Testis (tissue), 2 donors: ENCODE data around the gene ISLR.

ENCODE experiments used
- POLR2A ChIP-seq: fragments of 450-650 bp; IDR thresholded peaks from one replicate; pipeline ENCODE4 v1.6.1; 2017; ENCODE audit warnings: antibody characterized with exemption, mild to moderate bottlenecking, moderate library complexity
- TF ChIP-seq, protein P1 (sequence below), 3 experiments: fragments of 450-650 bp in 2 of 3; fragments of 200-600 bp in 1 of 3; sonication (generic) in 1 of 3; IDR thresholded peaks; one replicate each; pipeline ENCODE4 v1.5.1; 2016 to 2019; ENCODE audit warnings: antibody characterized with exemption in 3 of 3, mild to moderate bottlenecking in 2 of 3, moderate library complexity in 1 of 3

DNA sequence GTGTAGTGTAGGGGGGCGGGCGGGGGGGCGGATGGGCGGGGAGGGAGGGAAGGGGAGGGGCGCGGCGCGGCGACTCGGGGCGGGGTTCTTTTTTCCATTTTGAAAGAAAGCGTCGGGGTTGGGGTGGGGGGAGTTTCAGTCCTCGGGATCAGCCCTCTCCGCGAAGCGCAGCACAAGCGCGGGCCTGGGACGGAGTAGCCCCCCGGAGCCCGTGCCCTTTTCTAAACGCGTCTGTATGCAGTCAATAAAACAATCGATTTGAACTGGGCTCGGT lies 37.0 kb upstream of the ISLR start:
- TF ChIP-seq, protein P1, sequence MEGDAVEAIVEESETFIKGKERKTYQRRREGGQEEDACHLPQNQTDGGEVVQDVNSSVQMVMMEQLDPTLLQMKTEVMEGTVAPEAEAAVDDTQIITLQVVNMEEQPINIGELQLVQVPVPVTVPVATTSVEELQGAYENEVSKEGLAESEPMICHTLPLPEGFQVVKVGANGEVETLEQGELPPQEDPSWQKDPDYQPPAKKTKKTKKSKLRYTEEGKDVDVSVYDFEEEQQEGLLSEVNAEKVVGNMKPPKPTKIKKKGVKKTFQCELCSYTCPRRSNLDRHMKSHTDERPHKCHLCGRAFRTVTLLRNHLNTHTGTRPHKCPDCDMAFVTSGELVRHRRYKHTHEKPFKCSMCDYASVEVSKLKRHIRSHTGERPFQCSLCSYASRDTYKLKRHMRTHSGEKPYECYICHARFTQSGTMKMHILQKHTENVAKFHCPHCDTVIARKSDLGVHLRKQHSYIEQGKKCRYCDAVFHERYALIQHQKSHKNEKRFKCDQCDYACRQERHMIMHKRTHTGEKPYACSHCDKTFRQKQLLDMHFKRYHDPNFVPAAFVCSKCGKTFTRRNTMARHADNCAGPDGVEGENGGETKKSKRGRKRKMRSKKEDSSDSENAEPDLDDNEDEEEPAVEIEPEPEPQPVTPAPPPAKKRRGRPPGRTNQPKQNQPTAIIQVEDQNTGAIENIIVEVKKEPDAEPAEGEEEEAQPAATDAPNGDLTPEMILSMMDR (IDR thresholded peaks at IDR 0.05), result no peak
- no peak for TF ChIP-seq POLR2A
